Transverse colon (tissue), 3 donors: ENCODE data around the gene AGRN.

ENCODE experiments used
- EP300 ChIP-seq: sonication (generic); formaldehyde crosslinking; IDR thresholded peaks from one replicate; pipeline ENCODE4 v1.6.1; 2017; ENCODE audit warnings: antibody characterized with exemption, low read depth
- TF ChIP-seq, protein P1 (sequence below), 5 experiments: fragments of 200-600 bp in 3 of 5; fragments of 450-650 bp in 2 of 5; sonication (generic) in 3 of 5; IDR thresholded peaks; 1 replicate in 2 of 5; 2 replicates in 3 of 5; pipeline ENCODE4 v1.5.1; 2016 to 2017; ENCODE audit warnings: antibody characterized with exemption in 5 of 5, inconsistent platforms in 3 of 5, mild to moderate bottlenecking in 2 of 5, moderate library complexity in 1 of 5

GRCh38 chr1:1020415-1021009, 592 bp downstream of the AGRN start:
- TF ChIP-seq, protein P1, sequence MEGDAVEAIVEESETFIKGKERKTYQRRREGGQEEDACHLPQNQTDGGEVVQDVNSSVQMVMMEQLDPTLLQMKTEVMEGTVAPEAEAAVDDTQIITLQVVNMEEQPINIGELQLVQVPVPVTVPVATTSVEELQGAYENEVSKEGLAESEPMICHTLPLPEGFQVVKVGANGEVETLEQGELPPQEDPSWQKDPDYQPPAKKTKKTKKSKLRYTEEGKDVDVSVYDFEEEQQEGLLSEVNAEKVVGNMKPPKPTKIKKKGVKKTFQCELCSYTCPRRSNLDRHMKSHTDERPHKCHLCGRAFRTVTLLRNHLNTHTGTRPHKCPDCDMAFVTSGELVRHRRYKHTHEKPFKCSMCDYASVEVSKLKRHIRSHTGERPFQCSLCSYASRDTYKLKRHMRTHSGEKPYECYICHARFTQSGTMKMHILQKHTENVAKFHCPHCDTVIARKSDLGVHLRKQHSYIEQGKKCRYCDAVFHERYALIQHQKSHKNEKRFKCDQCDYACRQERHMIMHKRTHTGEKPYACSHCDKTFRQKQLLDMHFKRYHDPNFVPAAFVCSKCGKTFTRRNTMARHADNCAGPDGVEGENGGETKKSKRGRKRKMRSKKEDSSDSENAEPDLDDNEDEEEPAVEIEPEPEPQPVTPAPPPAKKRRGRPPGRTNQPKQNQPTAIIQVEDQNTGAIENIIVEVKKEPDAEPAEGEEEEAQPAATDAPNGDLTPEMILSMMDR (IDR thresholded peaks at IDR 0.05): no peak
- no peak for TF ChIP-seq EP300
